DMS 273 (cell line): ENCODE measurements around the gene ZSCAN23.
"Not testable (repeated sequence)": the region's sequence is repeated elsewhere in the genome, so short reads cannot be mapped to it uniquely, and the experiment has no call there.

Experiments used
- DNase-seq: peaks from one replicate; lab custom pipeline; 2025; ENCODE audit not compliant: unreplicated experiment; lab: John Stamatoyannopoulos, UW

ZSCAN23 gene

GRCh38 chr6:28442586-28442985 is 705 bp downstream of the ZSCAN23 start:
- no peak for DNase-seq

- no peak for DNase-seq
These were observed 6.9 kb downstream of the ZSCAN23 start for GRCh38 chr6:28436404-28436803.

- DNase-seq = no peak
These were observed 10.2 kb downstream of the ZSCAN23 start for GRCh38 chr6:28433119-28433518.

DNA sequence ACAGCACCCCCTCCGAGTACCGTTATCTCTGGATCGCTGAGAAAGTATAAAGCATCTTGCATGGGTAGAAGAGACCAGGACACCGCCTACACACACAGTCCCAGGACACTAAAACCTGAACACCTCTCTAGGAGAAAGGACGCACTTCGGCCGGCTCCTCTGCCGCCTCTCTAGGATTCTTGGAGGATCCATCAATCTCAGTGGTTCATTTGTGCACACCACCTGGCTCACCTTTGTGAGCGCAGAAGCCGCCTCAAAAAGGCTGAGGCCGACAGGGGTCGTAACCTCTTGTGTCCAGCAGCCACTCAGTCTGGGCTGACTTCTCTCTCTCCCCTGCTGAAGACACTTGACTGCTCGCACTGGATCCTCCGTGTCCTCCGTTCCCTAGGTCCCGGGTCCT is 13.5 kb downstream of the ZSCAN23 start:
- DNase-seq = no peak

GRCh38 chr6:28425944-28426541 is 17.2 kb downstream of the ZSCAN23 start:
- DNase-seq = no peak

GRCh38 chr6:28424163-28424562 is 19.1 kb downstream of the ZSCAN23 start:
- DNase-seq = no peak

GRCh38 chr6:28423546-28423945 is 19.7 kb downstream of the ZSCAN23 start:
- DNase-seq = no peak

GRCh38 chr6:28413681-28414080 is 29.6 kb downstream of the ZSCAN23 start:
- DNase-seq = peak; percentile 9

DNA sequence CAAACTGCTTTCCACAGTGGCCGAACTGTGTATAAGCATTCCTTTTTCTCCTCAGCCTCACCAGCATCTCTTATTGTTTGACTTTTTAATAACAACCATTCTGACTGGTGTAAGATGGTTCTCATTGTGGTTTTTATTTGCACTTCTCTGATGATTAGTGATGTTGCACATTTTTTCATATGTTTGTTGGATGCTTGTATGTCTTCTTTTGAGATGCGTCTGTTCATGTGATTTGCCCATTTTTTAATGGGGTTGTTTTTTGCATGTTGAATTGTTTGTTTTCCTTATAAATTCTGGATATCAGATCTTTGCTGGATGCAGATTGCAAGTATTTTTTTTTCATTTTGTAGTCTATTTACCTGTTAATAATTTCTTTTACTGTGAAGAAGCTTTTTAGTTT is 32.5 kb downstream of the ZSCAN23 start:
- no peak for DNase-seq

DNA sequence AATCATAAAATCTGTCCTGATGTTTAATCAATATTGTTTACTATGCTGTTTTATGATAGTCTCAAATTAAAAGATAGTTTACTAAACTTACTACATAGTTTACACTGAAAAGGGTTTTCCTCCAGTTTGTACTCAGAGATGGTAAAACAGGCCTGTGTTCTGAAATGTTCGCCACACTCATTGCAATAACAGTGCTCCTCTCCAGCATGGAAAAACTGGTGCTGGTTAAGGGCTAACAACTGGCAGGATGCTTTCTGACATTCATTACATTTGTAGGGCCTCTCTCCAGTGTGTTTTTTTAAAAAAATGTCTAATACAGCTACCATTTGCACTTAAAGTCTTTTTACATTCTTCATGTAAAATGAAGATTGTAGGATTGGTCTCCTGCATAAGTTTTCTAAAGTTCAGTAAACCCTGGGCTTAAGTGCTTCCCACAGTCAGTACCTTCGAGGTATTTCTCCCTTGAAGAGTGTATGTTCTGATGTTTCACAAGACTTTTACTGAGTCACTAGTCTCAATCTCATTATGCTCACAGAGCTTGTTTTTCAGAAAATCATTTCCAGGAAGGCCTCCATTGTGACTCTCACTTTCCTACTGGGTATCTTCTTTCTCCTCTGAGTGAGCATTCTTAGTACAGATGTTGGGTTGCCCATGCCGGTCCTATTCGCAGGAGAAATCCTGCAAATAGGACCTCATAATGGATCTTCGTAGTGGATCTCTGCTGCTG is 35.1 kb downstream of the ZSCAN23 start:
- no peak for DNase-seq

- no peak for DNase-seq
These were observed 35.9 kb downstream of the ZSCAN23 start for GRCh38 chr6:28407401-28407800.

- not testable (repeated sequence) for DNase-seq
These were observed 39.4 kb downstream of the ZSCAN23 start for GRCh38 chr6:28403923-28404322.

- DNase-seq = peak; percentile 16
These were observed 41.1 kb downstream of the ZSCAN23 start for GRCh38 chr6:28402197-28402596.

GRCh38 chr6:28401172-28401571 is 42.1 kb downstream of the ZSCAN23 start:
- no peak for DNase-seq

DNA sequence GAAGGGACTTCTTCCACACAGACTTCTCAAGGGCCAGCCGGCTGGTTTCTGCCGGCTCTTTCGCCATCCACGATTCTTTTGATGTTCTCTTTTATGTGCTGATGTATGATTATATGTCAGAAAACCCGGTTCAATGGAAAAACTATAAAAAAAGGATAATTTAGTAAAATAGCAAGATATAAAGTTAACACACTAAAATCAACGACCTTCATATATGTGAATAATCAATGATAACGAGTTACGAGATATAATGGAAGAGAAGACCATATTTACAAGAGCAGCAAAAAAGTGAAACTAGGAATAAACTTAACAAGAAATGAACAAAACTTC is 43.2 kb downstream of the ZSCAN23 start:
- no peak for DNase-seq

DNA sequence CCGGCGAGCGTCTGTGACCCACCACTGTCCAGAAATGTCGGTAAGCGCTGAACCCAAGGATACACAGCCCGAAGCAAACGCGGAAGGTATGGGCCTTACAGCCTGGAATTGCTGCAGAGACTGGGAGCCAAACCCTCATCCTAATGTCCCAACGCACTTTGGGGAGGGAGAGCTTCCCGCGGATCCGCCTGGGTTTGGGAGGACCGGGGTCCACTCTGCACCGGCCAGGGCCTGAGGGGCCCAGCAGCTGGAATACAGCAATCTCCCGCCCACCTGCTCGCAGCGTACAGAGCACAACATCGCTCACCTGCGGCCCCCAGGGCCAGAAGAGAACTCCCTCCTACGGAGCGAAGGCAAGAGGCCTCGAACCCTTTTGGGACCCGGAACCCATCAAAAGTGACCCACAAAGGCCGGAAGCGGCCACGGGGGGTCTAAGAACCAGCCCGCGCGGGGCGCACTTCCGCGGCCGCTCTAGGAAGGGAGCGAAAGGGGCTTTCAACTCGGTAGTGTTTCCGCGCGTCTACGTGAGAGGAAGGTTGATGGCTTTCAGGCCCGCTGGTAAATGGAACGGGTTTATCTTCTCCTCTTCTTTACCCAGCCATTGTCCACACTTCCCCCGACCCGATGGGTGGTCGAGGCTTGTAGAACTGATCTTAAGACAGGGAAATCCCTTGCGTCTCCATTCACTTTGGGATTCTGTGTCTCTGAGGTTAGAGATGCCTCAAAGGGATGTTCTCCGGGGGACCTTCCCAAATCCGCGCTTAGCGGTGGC is 43.8 kb downstream of the ZSCAN23 start, which contains the start of gene ZSCAN12:
Gene ZSCAN12 (minus strand): TSS at position 398 of the 772 bp plus-strand sequence. CDS start 1,342 bp downstream, outside the sequence.
- DNase-seq = peak; percentile 81

DNA sequence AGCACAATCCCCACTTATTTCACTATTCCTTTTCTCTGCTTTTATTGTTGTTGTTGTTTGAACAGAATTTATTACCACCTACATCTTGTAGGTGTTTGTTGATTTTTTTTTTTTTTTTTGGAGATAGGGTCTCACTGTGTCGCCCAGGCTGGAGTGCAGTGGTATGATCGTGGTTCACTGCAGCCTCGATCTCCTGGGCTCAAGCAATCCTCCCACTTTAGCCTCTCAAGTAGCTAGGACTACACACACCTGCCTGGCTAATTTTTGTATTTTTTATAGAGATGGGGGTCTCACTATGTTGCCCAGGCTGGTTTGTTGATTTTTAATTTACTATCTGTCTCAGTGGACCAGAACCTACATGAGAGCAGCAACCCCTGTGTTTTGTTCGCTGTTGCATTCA is 47.4 kb downstream of the ZSCAN23 start:
- no peak for DNase-seq

- DNase-seq = peak; percentile 34
These were observed 49.2 kb downstream of the ZSCAN23 start for GRCh38 chr6:28393912-28394662.

- DNase-seq = no peak
These were observed 52.6 kb downstream of the ZSCAN23 start for GRCh38 chr6:28390688-28391087.

DNA sequence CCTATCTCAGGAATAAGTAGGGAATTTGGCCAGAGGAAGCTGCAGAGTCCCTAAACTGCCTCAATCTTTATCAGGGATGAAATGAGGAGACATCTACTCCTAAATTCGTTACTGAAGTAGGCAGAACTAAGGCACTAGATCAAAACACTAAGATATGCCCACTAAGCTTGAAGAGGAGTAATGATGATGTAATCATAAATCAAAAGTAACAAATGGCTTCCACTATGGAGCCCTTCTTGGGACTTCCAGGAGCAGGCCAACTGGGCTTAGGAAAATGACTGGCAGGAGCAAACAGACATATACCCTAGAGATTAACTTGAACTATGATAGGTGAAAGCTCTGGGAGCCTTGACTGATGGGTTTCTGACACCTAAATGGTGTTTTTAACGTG is 59.2 kb downstream of the ZSCAN23 start:
- DNase-seq = no peak
